Progenitor cell of endocrine pancreas (in vitro differentiated cells): Measurements from ENCODE around the gene RALGPS2. TPM values are rescaled to one million over a fixed set of nuclear protein-coding genes. Genes with fewer than 3 reads are reported as not detected.

Source experiments
- DNase-seq: peaks from one replicate; pipeline ENCODE4 v3.0.0; 2021; ENCODE audit warnings: low spot score; ENCODE audit not compliant: unreplicated experiment
- H3K27ac Mint-ChIP-seq: 2 replicates; pipeline ENCODE4 v1.8.0; 2021; ENCODE audit warnings: mild to moderate bottlenecking, moderate library complexity, mixed read lengths
- H3K27me3 Mint-ChIP-seq: 2 replicates; pipeline ENCODE4 v1.8.0; 2021; ENCODE audit warnings: mixed read lengths
- H3K36me3 Mint-ChIP-seq: 2 replicates; pipeline ENCODE4 v1.8.0; 2022; ENCODE audit warnings: mixed read lengths; ENCODE audit not compliant: insufficient read depth
- H3K4me1 Mint-ChIP-seq: 2 replicates; pipeline ENCODE4 v1.8.0; 2021; ENCODE audit warnings: low read depth, mixed read lengths
- H3K4me3 Mint-ChIP-seq: 2 replicates; pipeline ENCODE4 v1.8.0; 2021; ENCODE audit warnings: low read depth, mild to moderate bottlenecking, moderate library complexity, mixed read lengths
- H3K9me3 Mint-ChIP-seq: 2 replicates; pipeline ENCODE4 v1.8.0; 2021; ENCODE audit warnings: low read depth, mixed read lengths
- total RNA-seq: library from RNA; stranded (reverse); gene quantifications from 2 replicates; pipeline ENCODE4 v1.2.1, GENCODE V29; 2021
- TF ChIP-seq, protein P1 (sequence below): fragments of 200-600 bp; sonication (generic); IDR thresholded peaks from one replicate; pipeline ENCODE4 v1.5.0; 2021; ENCODE audit warnings: antibody characterized with exemption, mild to moderate bottlenecking; ENCODE audit not compliant: unreplicated experiment

RALGPS2 gene
- total RNA-seq, 1 donor from 2014 or later = 58.9 TPM

DNA sequence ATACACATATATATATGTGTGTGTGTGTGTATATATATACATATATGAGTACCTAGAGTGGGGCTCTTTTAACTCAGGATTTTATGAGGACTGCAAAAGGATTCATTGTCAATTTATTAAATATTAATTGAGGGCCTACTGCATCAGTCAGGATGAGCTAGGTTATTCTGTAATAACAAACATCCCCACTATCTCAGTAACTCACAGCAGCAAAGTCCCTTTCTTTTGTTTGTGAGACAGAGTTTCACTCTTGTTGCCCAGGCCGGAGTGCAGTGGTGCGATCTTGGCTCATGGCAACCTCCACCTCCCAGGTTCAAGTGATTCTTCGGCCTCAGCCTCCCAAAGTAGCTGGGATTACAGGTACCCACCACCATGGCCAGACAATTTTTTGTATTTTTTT is 236.8 kb downstream of the RALGPS2 start:
- Mint-ChIP-seq H3K27ac (no peak overlapping the region), H3K27me3 (peaks cover 3% of the 10 kb centered on the region)
- no peak for DNase-seq

DNA sequence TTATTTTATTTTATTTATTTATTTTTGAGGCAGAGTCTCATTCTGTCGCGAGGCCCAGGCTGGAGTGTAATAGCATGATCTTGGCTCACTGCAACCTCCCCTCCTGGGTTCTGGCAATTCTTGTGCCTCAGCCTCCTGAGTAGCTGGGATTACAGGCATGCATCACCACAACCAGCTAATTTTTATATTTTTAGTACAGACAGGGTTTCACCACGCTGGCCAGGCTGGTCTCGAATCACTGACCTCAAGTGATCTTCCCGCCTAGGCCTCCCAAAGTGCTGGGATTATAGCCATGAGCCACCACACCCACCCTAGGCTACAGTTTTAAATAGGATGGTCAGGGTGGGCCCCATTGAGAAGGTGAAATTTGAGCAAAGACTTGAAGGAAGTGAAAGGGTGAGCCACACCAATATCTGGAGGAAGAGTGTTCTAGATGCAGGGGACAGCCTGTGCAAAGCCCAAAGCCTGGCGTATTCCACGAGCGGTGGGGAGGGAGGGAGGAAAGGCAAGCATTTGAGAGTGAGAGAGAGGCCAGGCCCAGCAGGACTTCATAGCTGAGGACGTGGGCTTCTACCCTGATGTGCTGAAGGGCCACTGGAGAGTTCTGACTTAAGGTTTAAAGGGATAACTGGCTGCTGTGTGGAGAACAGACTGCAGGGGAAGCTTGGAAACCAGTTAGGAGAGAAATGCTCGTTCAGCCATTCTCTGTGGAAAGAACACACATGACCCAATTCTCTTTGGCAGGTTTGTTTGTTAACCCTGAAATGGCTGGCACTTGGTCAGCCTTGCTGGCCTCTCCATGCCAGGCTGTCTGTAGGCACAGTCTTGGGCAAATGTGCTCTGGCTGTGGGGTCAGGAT is 238.0 kb downstream of the RALGPS2 start:
- H3K36me3 Mint-ChIP-seq = no peaks in the 10 kb centered on the region
- DNase-seq = no peak
- no peaks in the 10 kb centered on the region for H3K4me1 Mint-ChIP-seq
- TF ChIP-seq, protein P1, sequence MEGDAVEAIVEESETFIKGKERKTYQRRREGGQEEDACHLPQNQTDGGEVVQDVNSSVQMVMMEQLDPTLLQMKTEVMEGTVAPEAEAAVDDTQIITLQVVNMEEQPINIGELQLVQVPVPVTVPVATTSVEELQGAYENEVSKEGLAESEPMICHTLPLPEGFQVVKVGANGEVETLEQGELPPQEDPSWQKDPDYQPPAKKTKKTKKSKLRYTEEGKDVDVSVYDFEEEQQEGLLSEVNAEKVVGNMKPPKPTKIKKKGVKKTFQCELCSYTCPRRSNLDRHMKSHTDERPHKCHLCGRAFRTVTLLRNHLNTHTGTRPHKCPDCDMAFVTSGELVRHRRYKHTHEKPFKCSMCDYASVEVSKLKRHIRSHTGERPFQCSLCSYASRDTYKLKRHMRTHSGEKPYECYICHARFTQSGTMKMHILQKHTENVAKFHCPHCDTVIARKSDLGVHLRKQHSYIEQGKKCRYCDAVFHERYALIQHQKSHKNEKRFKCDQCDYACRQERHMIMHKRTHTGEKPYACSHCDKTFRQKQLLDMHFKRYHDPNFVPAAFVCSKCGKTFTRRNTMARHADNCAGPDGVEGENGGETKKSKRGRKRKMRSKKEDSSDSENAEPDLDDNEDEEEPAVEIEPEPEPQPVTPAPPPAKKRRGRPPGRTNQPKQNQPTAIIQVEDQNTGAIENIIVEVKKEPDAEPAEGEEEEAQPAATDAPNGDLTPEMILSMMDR = no peak
- peaks cover 3% of the 10 kb centered on the region for H3K9me3 Mint-ChIP-seq
- no peak overlapping the region for H3K4me3 Mint-ChIP-seq
- H3K27ac Mint-ChIP-seq = no peak overlapping the region
- peaks cover 3% of the 10 kb centered on the region for H3K27me3 Mint-ChIP-seq

More for the DNA sequence above, 236.8 kb downstream of the RALGPS2 start:
- no peaks in the 10 kb centered on the region for H3K4me1 Mint-ChIP-seq
- H3K36me3 Mint-ChIP-seq = no peaks in the 10 kb centered on the region
- peaks cover 3% of the 10 kb centered on the region for H3K9me3 Mint-ChIP-seq
- TF ChIP-seq, protein P1 = no peak
- H3K4me3 Mint-ChIP-seq = no peak overlapping the region

DNA sequence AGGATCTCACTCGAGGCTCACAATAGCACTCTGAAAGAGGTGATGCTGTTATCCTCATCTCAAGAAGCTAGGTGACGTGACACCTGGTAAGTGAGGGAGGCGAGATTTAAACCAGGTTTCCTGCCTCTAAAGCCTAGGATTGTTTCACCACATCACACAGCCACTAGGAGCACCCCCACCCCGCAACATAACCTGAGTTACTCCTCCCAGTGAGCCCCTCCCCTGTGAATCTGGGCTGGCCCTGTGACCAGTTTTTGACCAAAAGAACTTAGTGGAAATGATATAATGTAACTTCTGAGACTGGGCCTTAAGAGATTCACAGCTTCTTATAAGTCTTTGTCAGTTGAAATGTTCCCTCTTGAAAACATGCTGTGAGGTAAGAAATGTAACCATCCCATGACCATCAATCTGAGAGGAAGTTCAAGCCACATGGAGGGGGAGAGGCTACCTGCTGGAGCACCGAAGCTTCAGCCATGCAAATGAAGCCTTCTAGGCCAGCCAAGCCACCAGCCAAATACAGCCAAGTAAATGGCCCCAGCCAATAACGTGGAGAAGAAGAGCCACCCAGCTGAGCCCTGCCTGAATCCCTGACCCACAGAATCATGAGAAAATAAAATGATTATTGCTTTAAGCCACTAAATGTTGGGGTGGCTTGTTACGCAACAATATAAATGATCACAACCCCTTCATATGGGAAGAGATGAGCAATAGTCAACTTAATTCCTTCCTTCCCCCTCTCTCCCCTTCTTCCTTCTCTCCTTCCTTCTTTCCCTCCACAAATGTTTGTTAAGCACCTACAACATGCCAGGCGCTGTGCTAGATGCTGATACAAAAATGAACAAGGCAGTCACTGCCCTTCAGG is 239.7 kb downstream of the RALGPS2 start:
- TF ChIP-seq, protein P1 = no peak
- no peak overlapping the region for H3K4me3 Mint-ChIP-seq
- peaks cover 3% of the 10 kb centered on the region for H3K9me3 Mint-ChIP-seq
- no peaks in the 10 kb centered on the region for H3K36me3 Mint-ChIP-seq
- no peaks in the 10 kb centered on the region for H3K4me1 Mint-ChIP-seq
- no peak for DNase-seq
- H3K27ac Mint-ChIP-seq = no peak overlapping the region
- H3K27me3 Mint-ChIP-seq = peaks cover 1% of the 10 kb centered on the region

DNA sequence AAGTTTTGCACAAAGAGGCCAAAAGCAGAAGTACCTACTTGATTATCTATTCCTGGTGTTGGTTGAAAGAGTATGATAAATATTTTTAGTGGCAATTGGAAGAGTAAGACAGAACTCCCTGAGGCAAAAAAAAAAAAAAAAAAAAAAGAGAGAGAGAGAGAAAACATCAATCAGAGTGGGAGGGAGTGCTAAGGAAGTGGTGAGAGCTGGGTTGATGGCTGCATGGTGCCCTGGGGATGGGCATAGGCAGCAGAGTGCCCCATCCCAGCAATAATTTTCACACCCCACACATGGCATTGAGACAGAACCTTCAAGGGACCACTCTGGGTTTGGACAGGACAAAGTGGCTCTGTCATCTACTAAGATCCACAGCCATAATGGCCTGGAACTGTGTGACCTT is 241.3 kb downstream of the RALGPS2 start:
- Mint-ChIP-seq H3K4me1 (no peaks in the 10 kb centered on the region), H3K4me3 (no peak overlapping the region), H3K27me3 (no peaks in the 10 kb centered on the region), H3K27ac (no peak overlapping the region), H3K9me3 (peaks cover 3% of the 10 kb centered on the region), H3K36me3 (no peaks in the 10 kb centered on the region)
- TF ChIP-seq, protein P1 = no peak
- no peak for DNase-seq

DNA sequence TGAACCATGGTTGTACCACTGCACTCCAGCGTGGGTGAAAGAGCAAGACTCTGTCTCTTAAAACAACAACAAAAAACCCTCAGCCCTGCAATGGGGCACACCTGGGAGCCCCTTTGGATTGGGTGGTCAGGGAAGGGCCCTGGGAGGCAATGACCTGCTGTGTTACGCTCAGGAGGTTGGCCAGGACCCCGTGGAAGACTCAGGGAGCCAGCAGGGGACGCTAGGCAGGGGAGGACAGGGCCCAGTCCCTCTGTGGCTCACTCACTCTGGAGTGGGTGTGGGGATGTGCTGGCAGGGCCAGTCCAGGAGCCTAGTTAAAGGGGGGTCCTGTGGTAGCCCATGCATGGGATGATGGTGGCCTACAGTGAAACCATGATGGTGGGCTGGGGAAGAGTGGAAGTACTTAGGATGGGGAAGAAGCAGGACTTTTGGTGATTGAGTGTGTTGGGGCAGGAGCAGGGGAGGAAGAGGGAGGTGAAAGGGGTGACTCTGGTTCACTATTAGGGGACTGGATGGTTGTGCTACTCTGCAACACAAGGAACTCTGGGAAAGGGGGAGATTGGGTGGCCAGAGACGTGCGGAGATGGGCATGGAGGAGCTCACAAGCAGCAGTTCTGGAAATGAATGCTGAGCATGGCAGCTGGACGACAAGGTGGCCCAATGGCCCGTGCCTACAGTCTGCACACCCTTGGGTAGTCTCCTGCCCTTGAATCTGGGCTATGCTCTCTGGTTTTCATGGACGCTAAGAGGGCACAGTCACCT is 244.4 kb downstream of the RALGPS2 start:
- peaks cover 8% of the 10 kb centered on the region for H3K4me1 Mint-ChIP-seq

More for the DNA sequence above, 244.4 kb downstream of the RALGPS2 start:
- H3K27me3 Mint-ChIP-seq = no peaks in the 10 kb centered on the region
- no peak for DNase-seq
- H3K9me3 Mint-ChIP-seq = peaks cover 3% of the 10 kb centered on the region
- no peak overlapping the region for H3K27ac Mint-ChIP-seq
- H3K4me3 Mint-ChIP-seq = no peak overlapping the region
- TF ChIP-seq, protein P1 = no peak
- no peaks in the 10 kb centered on the region for H3K36me3 Mint-ChIP-seq
